ENCODE results near the gene SLC38A3. TPM values are rescaled to one million over a fixed set of nuclear protein-coding genes. Genes with fewer than 3 reads are reported as not detected.

The SLC38A3 gene
- total and polyA plus RNA-seq, 2 donors (not counting 3 experiments of a cell fraction or from before 2014, with no cell fraction given) = 0.60 to 1.1 TPM

- Histone ChIP-seq H3K9ac (replicated peaks; ENCODE audit: extremely low read depth, insufficient read depth, low read length) (peak overlapping the region; percentile 67), H4K20me1 (replicated peaks; ENCODE audit: control insufficient read depth, extremely low read depth, insufficient read depth, low read length) (no peaks in the 10 kb centered on the region), H3K9me1 (replicated peaks; ENCODE audit: control insufficient read depth, extremely low read depth, insufficient read depth, low read length) (no peaks in the 10 kb centered on the region), H3K9me3 (replicated peaks; ENCODE audit: control insufficient read depth, insufficient read depth, low read length) (no peaks in the 10 kb centered on the region), H2AFZ (ENCODE audit: low read depth, low read length) (no peak overlapping the region), H3K4me1 (ENCODE audit: control insufficient read depth, extremely low read depth, insufficient read depth, low read length) (peaks cover 92% of the 10 kb centered on the region), H3K4me2 (ENCODE audit: insufficient read depth, low read length) (peak overlapping the region; percentile 28), H3K79me2 (ENCODE audit: control insufficient read depth, insufficient read depth, low read length) (peaks cover 61% of the 10 kb centered on the region), H3K27me3 (ENCODE audit: control insufficient read depth in 2 of 2, insufficient read depth in 2 of 2, low read length in 2 of 2) (no peaks in the 10 kb centered on the region), H3K36me3 (ENCODE audit: control insufficient read depth in 2 of 2, extremely low read depth in 1 of 2, insufficient read depth in 2 of 2, low read length in 2 of 2) (peaks cover 0 to 2% of the 10 kb centered on the region in 2 experiments), H3K4me3 (replicated peaks in 1 of 3; ENCODE audit: insufficient read depth in 1 of 3, low read depth in 1 of 3, low read length in 3 of 3) (no peak overlapping the region), H3K27ac (ENCODE audit: insufficient read depth, low read depth, low read length) (peak overlapping the region; percentile 99)
- FAIRE-seq (no peak), DNase-seq (ENCODE audit: low read depth, low spot score) (peak; percentile 59)
- intact Hi-C loops (cut with micrococcal nuclease) (loop anchor here (1.0 to 5.0 kb wide), 3 partner anchors 9 to 360 kb away; partner anchors contain the start of gene HYAL2), dilution Hi-C loops (cut with MboI; ENCODE audit: extremely low pct_ligation_motif_present, low sequenced_read_pairs) (no loop called here)
- POLR2A ChIA-PET = interaction anchor here (0.9 kb wide), 1 partner anchor 36 kb away, joined by 3 read pairs; no protein-coding TSS in a partner anchor
- TF ChIP-seq POLR2AphosphoS5 (IDR thresholded peaks at IDR 0.05; ENCODE audit: insufficient read depth, low read depth, low read length) (no peak), JUN (IDR thresholded peaks at IDR 0.05; ENCODE audit: borderline replicate concordance, insufficient read depth, insufficient read length, low read depth) (no peak), EZH2 (IDR thresholded peaks at IDR 0.05; ENCODE audit: borderline replicate concordance, low read depth, low read length, severe bottlenecking) (no peak), MAX (IDR thresholded peaks at IDR 0.05; ENCODE audit: insufficient read depth, insufficient read length) (no peak), POLR2A (IDR thresholded peaks at IDR 0.05; ENCODE audit: low read depth, low read length) (no peak)
- CTCF ChIA-PET = interaction anchor here (1.0 to 2.4 kb wide), 3 partner anchors 9 to 47 kb away, joined by 4 to 7 read pairs (median 5); no protein-coding TSS in a partner anchor
- BruUV-seq (replicated peaks) = TSS peak; percentile 50
Observed at GRCh38 chr3:50167069-50167840, 37.8 kb upstream of the SLC38A3 start.

DNA sequence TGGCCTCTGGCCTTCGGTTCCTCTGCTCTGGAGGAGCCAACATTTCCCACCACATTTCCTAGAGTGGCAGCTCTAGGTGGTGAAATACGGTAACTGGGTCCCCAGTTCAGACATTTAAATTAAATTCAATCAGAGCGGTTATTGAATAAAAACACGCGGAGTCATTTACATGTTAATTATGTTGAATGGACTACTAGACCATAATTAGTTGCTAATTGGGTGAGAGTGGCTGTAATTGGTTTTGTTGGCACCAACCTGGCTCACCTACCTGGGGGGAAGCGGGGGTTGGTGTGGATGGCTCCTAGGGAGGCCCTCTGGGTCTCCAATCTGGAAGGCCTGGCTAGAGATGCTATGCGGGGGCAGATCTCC lies 37.2 kb upstream of the SLC38A3 start:
- ChIA-PET CTCF (interaction anchor here (1.0 to 2.4 kb wide), 3 partner anchors 9 to 47 kb away, joined by 4 to 7 read pairs (median 5); no protein-coding TSS in a partner anchor), POLR2A (interaction anchor here (0.9 kb wide), 1 partner anchor 36 kb away, joined by 3 read pairs; no protein-coding TSS in a partner anchor)
- Histone ChIP-seq H3K27ac (ENCODE audit: insufficient read depth, low read depth, low read length) (peak overlapping the region; percentile 99), H2AFZ (ENCODE audit: low read depth, low read length) (no peak overlapping the region), H3K79me2 (ENCODE audit: control insufficient read depth, insufficient read depth, low read length) (peaks cover 62% of the 10 kb centered on the region), H3K4me2 (ENCODE audit: insufficient read depth, low read length) (peak overlapping the region; percentile 5), H3K4me1 (ENCODE audit: control insufficient read depth, extremely low read depth, insufficient read depth, low read length) (peaks cover 86% of the 10 kb centered on the region), H3K4me3 (replicated peaks in 1 of 3; ENCODE audit: insufficient read depth in 1 of 3, low read depth in 1 of 3, low read length in 3 of 3) (no peak overlapping the region), H4K20me1 (replicated peaks; ENCODE audit: control insufficient read depth, extremely low read depth, insufficient read depth, low read length) (no peaks in the 10 kb centered on the region), H3K9me3 (replicated peaks; ENCODE audit: control insufficient read depth, insufficient read depth, low read length) (no peaks in the 10 kb centered on the region), H3K36me3 (ENCODE audit: control insufficient read depth in 2 of 2, extremely low read depth in 1 of 2, insufficient read depth in 2 of 2, low read length in 2 of 2) (peaks cover 0 to 2% of the 10 kb centered on the region in 2 experiments), H3K9ac (replicated peaks; ENCODE audit: extremely low read depth, insufficient read depth, low read length) (peak overlapping the region; percentile 7), H3K9me1 (replicated peaks; ENCODE audit: control insufficient read depth, extremely low read depth, insufficient read depth, low read length) (no peaks in the 10 kb centered on the region), H3K27me3 (ENCODE audit: control insufficient read depth in 2 of 2, insufficient read depth in 2 of 2, low read length in 2 of 2) (no peaks in the 10 kb centered on the region)
- dilution Hi-C loops (cut with MboI; ENCODE audit: extremely low pct_ligation_motif_present, low sequenced_read_pairs) (no loop called here), intact Hi-C loops (cut with micrococcal nuclease) (loop anchor here (1.0 to 5.0 kb wide), 3 partner anchors 10 to 361 kb away; partner anchors contain the start of gene HYAL2)
- BruUV-seq (replicated peaks) = TSS peak; percentile 30
- TF ChIP-seq POLR2A (IDR thresholded peaks at IDR 0.05; ENCODE audit: low read depth, low read length) = no peak
- TF ChIP-seq EZH2 (IDR thresholded peaks at IDR 0.05; ENCODE audit: borderline replicate concordance, low read depth, low read length, severe bottlenecking) = no peak
- TF ChIP-seq FOS (IDR thresholded peaks at IDR 0.05; ENCODE audit: borderline replicate concordance, insufficient read depth, low read length) = no peak
- TF ChIP-seq MYC (IDR thresholded peaks at IDR 0.05; ENCODE audit: low read depth, low read length) = no peak
- TF ChIP-seq, protein P1, sequence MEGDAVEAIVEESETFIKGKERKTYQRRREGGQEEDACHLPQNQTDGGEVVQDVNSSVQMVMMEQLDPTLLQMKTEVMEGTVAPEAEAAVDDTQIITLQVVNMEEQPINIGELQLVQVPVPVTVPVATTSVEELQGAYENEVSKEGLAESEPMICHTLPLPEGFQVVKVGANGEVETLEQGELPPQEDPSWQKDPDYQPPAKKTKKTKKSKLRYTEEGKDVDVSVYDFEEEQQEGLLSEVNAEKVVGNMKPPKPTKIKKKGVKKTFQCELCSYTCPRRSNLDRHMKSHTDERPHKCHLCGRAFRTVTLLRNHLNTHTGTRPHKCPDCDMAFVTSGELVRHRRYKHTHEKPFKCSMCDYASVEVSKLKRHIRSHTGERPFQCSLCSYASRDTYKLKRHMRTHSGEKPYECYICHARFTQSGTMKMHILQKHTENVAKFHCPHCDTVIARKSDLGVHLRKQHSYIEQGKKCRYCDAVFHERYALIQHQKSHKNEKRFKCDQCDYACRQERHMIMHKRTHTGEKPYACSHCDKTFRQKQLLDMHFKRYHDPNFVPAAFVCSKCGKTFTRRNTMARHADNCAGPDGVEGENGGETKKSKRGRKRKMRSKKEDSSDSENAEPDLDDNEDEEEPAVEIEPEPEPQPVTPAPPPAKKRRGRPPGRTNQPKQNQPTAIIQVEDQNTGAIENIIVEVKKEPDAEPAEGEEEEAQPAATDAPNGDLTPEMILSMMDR (IDR thresholded peaks at IDR 0.05; ENCODE audit: extremely low read depth in 1 of 2, insufficient read depth in 1 of 2, low read depth in 1 of 2, low read length in 2 of 2) = no peak
- TF ChIP-seq POLR2AphosphoS5 (IDR thresholded peaks at IDR 0.05; ENCODE audit: insufficient read depth, low read depth, low read length) = no peak
- no peak for TF ChIP-seq GATA2 (IDR thresholded peaks at IDR 0.05; ENCODE audit: insufficient read depth, insufficient read length, low read depth, low read length)
- TF ChIP-seq JUN (IDR thresholded peaks at IDR 0.05; ENCODE audit: borderline replicate concordance, insufficient read depth, insufficient read length, low read depth) = no peak
- no peak for TF ChIP-seq MAX (IDR thresholded peaks at IDR 0.05; ENCODE audit: insufficient read depth, insufficient read length)
- no peak for FAIRE-seq
- no peak for DNase-seq (ENCODE audit: low read depth, low spot score)
